SK-N-SH (cell line): ENCODE measurements around the gene ERN1. TPM values are rescaled to one million over a fixed set of nuclear protein-coding genes. Genes with fewer than 3 reads are reported as not detected.

Experiments
- CTCF ChIA-PET: fragments of 300-600, 350-600 bp; formaldehyde crosslinking; extraction: SDS; loops from one replicate; lab custom pipeline; 2021; lab: Yijun Ruan, JAX
- POLR2A ChIA-PET: fragments of 350-600 bp; sonication (Branson Sonifier 250); formaldehyde crosslinking; extraction: SDS; loops from one replicate; lab custom pipeline; 2020; ENCODE audit warnings: antibody characterized with exemption, inconsistent platforms; lab: Yijun Ruan, JAX
- DNase-seq: peaks from one replicate; pipeline ENCODE4 v3.0.0; 2012
- H2AFZ ChIP-seq: fragments of 200-600 bp; sonication (generic); 2 replicates; pipeline ENCODE4 v1.8.1; 2016; ENCODE audit warnings: antibody characterized with exemption, mild to moderate bottlenecking, low read depth
- H3F3A ChIP-seq: fragments of 200-600 bp; sonication (generic); replicated peaks from 2 replicates; pipeline ENCODE3; 2016; ENCODE audit warnings: antibody characterized with exemption, mild to moderate bottlenecking; ENCODE audit not compliant: insufficient read depth
- H3K27ac ChIP-seq, 2 experiments: fragments of 200-500 bp in 1 of 2; fragments of 200-600 bp in 1 of 2; sonication (Bioruptor generic) in 1 of 2; sonication (generic), shearing (Covaris generic) in 1 of 2; 2 replicates each; pipeline versions ENCODE4 v1.5.1 to v1.6.1; 2014 to 2016; ENCODE audit warnings: low read depth in 2 of 2, inconsistent platforms in 1 of 2, low read length in 1 of 2, mild to moderate bottlenecking in 1 of 2, mixed read lengths in 1 of 2
- H3K27me3 ChIP-seq: fragments of 200-600 bp; sonication (generic), shearing (Covaris generic); 2 replicates; pipeline ENCODE4 v1.6.1; 2016; ENCODE audit warnings: mixed run types; ENCODE audit not compliant: insufficient read depth
- H3K36me3 ChIP-seq, 2 experiments: fragments of 200-500 bp in 1 of 2; fragments of 200-600 bp in 1 of 2; sonication (Bioruptor generic) in 1 of 2; sonication (generic) in 1 of 2; replicated peaks in 1 of 2; 2 replicates each; pipeline versions ENCODE3 to v1.5.1; 2014 to 2016; ENCODE audit warnings: low read length in 1 of 2, mild to moderate bottlenecking in 1 of 2; ENCODE audit not compliant: insufficient read depth in 2 of 2, control insufficient read depth in 1 of 2
- H3K4me1 ChIP-seq, 2 experiments: fragments of 200-500 bp in 1 of 2; fragments of 200-600 bp in 1 of 2; sonication (Bioruptor generic) in 1 of 2; sonication (generic), shearing (Covaris generic) in 1 of 2; 2 replicates each; pipeline versions ENCODE4 v1.5.1 to v1.6.1; 2014 to 2016; ENCODE audit warnings: low read depth in 1 of 2, low read length in 1 of 2, mixed run types in 1 of 2; ENCODE audit not compliant: insufficient read depth in 2 of 2, control insufficient read depth in 1 of 2
- H3K4me2 ChIP-seq: fragments of 200-600 bp; sonication (generic), shearing (Covaris generic); 2 replicates; pipeline ENCODE4 v1.6.1; 2017; ENCODE audit warnings: mixed run types
- H3K4me3 ChIP-seq, 2 experiments: fragments of 200-500 bp in 1 of 2; fragments of 200-600 bp in 1 of 2; sonication (Bioruptor generic) in 1 of 2; sonication (generic), shearing (Covaris generic) in 1 of 2; 2 replicates each; pipeline versions ENCODE4 v1.5.1 to v1.8.1; 2014 to 2016; ENCODE audit warnings: low read depth in 2 of 2, inconsistent platforms in 1 of 2, low read length in 1 of 2, mild to moderate bottlenecking in 1 of 2, mixed read lengths in 1 of 2, moderate library complexity in 1 of 2
- H3K79me2 ChIP-seq: fragments of 200-600 bp; sonication (generic); 2 replicates; pipeline ENCODE4 v1.8.1; 2017; ENCODE audit warnings: mild to moderate bottlenecking; ENCODE audit not compliant: insufficient read depth
- H3K9ac ChIP-seq: fragments of 200-600 bp; sonication (generic); 2 replicates; pipeline ENCODE4 v1.6.1; 2017; ENCODE audit warnings: mixed run types
- H3K9me2 ChIP-seq: fragments of 200-600 bp; sonication (generic); 2 replicates; pipeline ENCODE4 v1.6.1; 2017; ENCODE audit warnings: mixed run types
- H3K9me3 ChIP-seq: fragments of 200-600 bp; sonication (generic); 2 replicates; pipeline ENCODE4 v1.6.1; 2017; ENCODE audit warnings: mixed run types, mild to moderate bottlenecking, moderate library complexity
- H4K20me1 ChIP-seq: fragments of 200-600 bp; sonication (generic); 2 replicates; pipeline ENCODE4 v1.6.1; 2017; ENCODE audit warnings: mild to moderate bottlenecking, mixed run types; ENCODE audit not compliant: insufficient read depth
- FOXJ3 ChIP-seq: sonication (generic); formaldehyde crosslinking; IDR thresholded peaks from 2 replicates; pipeline ENCODE4 v1.5.1; 2020; ENCODE audit warnings: mild to moderate bottlenecking, missing genetic modification reagents
- FOXM1 ChIP-seq: IDR thresholded peaks from 2 replicates; pipeline ENCODE4 v1.4.0; 2012; ENCODE audit warnings: low read depth, mild to moderate bottlenecking
- GABPA ChIP-seq: IDR thresholded peaks from 2 replicates; pipeline ENCODE4 v1.4.0; 2012; ENCODE audit warnings: low read depth, mild to moderate bottlenecking
- GATA2 ChIP-seq: sonication (generic); formaldehyde crosslinking; IDR thresholded peaks from 2 replicates; pipeline ENCODE4 v1.5.0; 2020; ENCODE audit warnings: mild to moderate bottlenecking, missing genetic modification reagents
- IRF3 ChIP-seq: fragments of 150-350 bp; IDR thresholded peaks from 2 replicates; pipeline ENCODE4 v1.6.1; 2016; ENCODE audit warnings: mild to moderate bottlenecking, low read depth, low read length
- MXI1 ChIP-seq: IDR thresholded peaks from 2 replicates; pipeline ENCODE4 v1.6.1; 2012; ENCODE audit warnings: mild to moderate bottlenecking, low read depth, low read length, improper control_type of control experiment
- NFIC ChIP-seq: IDR thresholded peaks from 2 replicates; pipeline ENCODE4 v1.4.0; 2012; ENCODE audit warnings: borderline replicate concordance
- PBX3 ChIP-seq: IDR thresholded peaks from 2 replicates; pipeline ENCODE4; 2012
- POLR2AphosphoS5 ChIP-seq: IDR thresholded peaks from 2 replicates; pipeline ENCODE4 v1.6.1; 2012; ENCODE audit warnings: low read depth, low read length
- RFX5 ChIP-seq: IDR thresholded peaks from 2 replicates; pipeline ENCODE4 v1.6.1; 2012; ENCODE audit warnings: mild to moderate bottlenecking, improper control_type of control experiment, low read length
- RXRA ChIP-seq: IDR thresholded peaks from 2 replicates; pipeline ENCODE4 v1.4.0; 2012; ENCODE audit warnings: low read depth, mild to moderate bottlenecking, borderline replicate concordance
- SMC3 ChIP-seq: IDR thresholded peaks from 2 replicates; pipeline ENCODE4 v1.6.1; 2012; ENCODE audit warnings: low read depth, low read length, improper control_type of control experiment
- TEAD4 ChIP-seq: IDR thresholded peaks from 2 replicates; pipeline ENCODE4 v1.4.0; 2012; ENCODE audit warnings: mild to moderate bottlenecking, borderline replicate concordance; ENCODE audit not compliant: insufficient read depth
- USF1 ChIP-seq: IDR thresholded peaks from 2 replicates; pipeline ENCODE4 v1.4.0; 2012; ENCODE audit warnings: low read depth, borderline replicate concordance
- YY1 ChIP-seq: IDR thresholded peaks from 2 replicates; pipeline ENCODE4 v1.4.0; 2012; ENCODE audit warnings: low read depth, mild to moderate bottlenecking
- WGBS: methylation state at CpG from one replicate; pipeline ENCODE4 v1.1.6; 2017; ENCODE audit warnings: low lambda C conversion rate; 5-methylcytosine and 5-hydroxymethylcytosine counted together
- polyA plus RNA-seq, 3 experiments: library from polyadenylated mRNA; depleted of rRNA; stranded (reverse); fragments of >200 nt; gene quantifications; 2 replicates each; pipeline ENCODE4 v1.2.3, GENCODE V29; 2012

ERN1 gene
- polyA plus RNA-seq, 1 of the 3 experiments (the other 2 are of a cell fraction) = 7.3 TPM

- H3K9me3 ChIP-seq = no peaks in the 10 kb centered on the region
- no peak overlapping the region for H3K27ac ChIP-seq
- no peaks in the 10 kb centered on the region for H3K79me2 ChIP-seq
- H3K27me3 ChIP-seq = no peaks in the 10 kb centered on the region
- no peak overlapping the region for H3K4me3 ChIP-seq
- H2AFZ ChIP-seq = no peak overlapping the region
- 72% methylated on average over 6 of the region's 6 CpGs for WGBS
- no peaks in the 10 kb centered on the region for H4K20me1 ChIP-seq
- H3K4me2 ChIP-seq = no peak overlapping the region
- ChIA-PET CTCF (interaction anchor here (0.6 to 29.1 kb wide), 4 partner anchors 60 to 142 kb away, joined by 3 to 810 read pairs (median 4); partner anchors contain the start of gene ICAM2), POLR2A (no interaction called here)
- H3K9ac ChIP-seq = no peak overlapping the region
- H3K4me1 ChIP-seq = no peaks in the 10 kb centered on the region
- TF ChIP-seq IRF3 = no peak
- TF ChIP-seq TEAD4 = no peak
- no peak for TF ChIP-seq FOXJ3
- TF ChIP-seq GATA2 (CRISPR knock-in tag) = no peak
- TF ChIP-seq PBX3 = no peak
- TF ChIP-seq YY1 = no peak
- TF ChIP-seq USF1 = no peak
- no peak for TF ChIP-seq RFX5
- no peak for TF ChIP-seq POLR2AphosphoS5
- TF ChIP-seq SMC3 = no peak
- TF ChIP-seq MXI1 = no peak
- TF ChIP-seq, all 33 proteins: peak for 0
- no peak for DNase-seq
- H3F3A ChIP-seq = peaks cover 7% of the 10 kb centered on the region
- H3K9me2 ChIP-seq = no peaks in the 10 kb centered on the region
- peaks cover 0 to 2% of the 10 kb centered on the region in 2 experiments for H3K36me3 ChIP-seq
These were observed 9.6 kb upstream of the ERN1 start for GRCh38 chr17:64139542-64139941.

GRCh38 chr17:64138441-64138840 lies 8.5 kb upstream of the ERN1 start:
- ChIA-PET POLR2A (no interaction called here), CTCF (interaction anchor here (0.6 to 29.1 kb wide), 3 partner anchors 114 to 143 kb away, joined by 3 to 810 read pairs (median 3); partner anchors contain the start of gene ICAM2)
- peaks cover 0 to 2% of the 10 kb centered on the region in 2 experiments for H3K36me3 ChIP-seq
- no peaks in the 10 kb centered on the region for H3K79me2 ChIP-seq
- peaks cover 4% of the 10 kb centered on the region for H3F3A ChIP-seq
- H3K27ac ChIP-seq = no peak overlapping the region
- H3K9me2 ChIP-seq = no peaks in the 10 kb centered on the region
- no peaks in the 10 kb centered on the region for H3K27me3 ChIP-seq
- WGBS = 88% methylated on average over 2 of the region's 2 CpGs
- no peak overlapping the region for H3K4me2 ChIP-seq
- no peaks in the 10 kb centered on the region for H3K9me3 ChIP-seq
- no peak overlapping the region for H2AFZ ChIP-seq
- DNase-seq = no peak
- no peaks in the 10 kb centered on the region for H3K4me1 ChIP-seq
- no peak overlapping the region for H3K4me3 ChIP-seq
- no peak overlapping the region for H3K9ac ChIP-seq
- H4K20me1 ChIP-seq = no peaks in the 10 kb centered on the region
- no peak for TF ChIP-seq YY1
- no peak for TF ChIP-seq RXRA
- no peak for TF ChIP-seq GABPA
- no peak for TF ChIP-seq GATA2 (CRISPR knock-in tag)
- TF ChIP-seq FOXM1 = no peak
- no peak for TF ChIP-seq SMC3
- TF ChIP-seq NFIC = no peak
